Fibroblast of lung (primary cell): ENCODE data around the gene PHF1. TPM values are rescaled to one million over a fixed set of nuclear protein-coding genes. Genes with fewer than 3 reads are reported as not detected.

Source experiments
- DNase-seq, 2 donors: peaks; one replicate each; pipeline versions ENCODE4 v3.0.0 to v3.0.0-alpha.2; 2010; ENCODE audit warnings: low read depth in 2 of 2
- H2AFZ ChIP-seq: 2 replicates; pipeline ENCODE4 v1.5.1; 2012; ENCODE audit warnings: low read length, control low read depth, inconsistent platforms
- H3K27ac ChIP-seq: 2 replicates; pipeline ENCODE4 v1.5.1; 2011; ENCODE audit warnings: low read length, control low read depth; ENCODE audit not compliant: insufficient read depth
- H3K27me3 ChIP-seq: 2 replicates; pipeline ENCODE4 v1.5.1; 2011; ENCODE audit warnings: mild to moderate bottlenecking, low read length; ENCODE audit not compliant: control insufficient read depth, insufficient read depth
- H3K36me3 ChIP-seq: 2 replicates; pipeline ENCODE4 v1.5.1; 2011; ENCODE audit warnings: low read length; ENCODE audit not compliant: control insufficient read depth, insufficient read depth
- H3K4me1 ChIP-seq: 2 replicates; pipeline ENCODE4 v1.5.1; 2011; ENCODE audit warnings: low read length; ENCODE audit not compliant: control insufficient read depth, insufficient read depth; ENCODE audit errors: extremely low read depth
- H3K4me2 ChIP-seq: 2 replicates; pipeline ENCODE4 v1.5.1; 2011; ENCODE audit warnings: low read length, control low read depth; ENCODE audit not compliant: insufficient read depth; ENCODE audit errors: extremely low read depth
- H3K4me3 ChIP-seq, 4 experiments: fragments of 200-600 bp in 1 of 4; sonication (generic) in 1 of 4; replicated peaks in 1 of 4; 2 replicates each; pipeline ENCODE4 v1.5.1; 2011 to 2016; ENCODE audit warnings: low read length in 4 of 4, low read depth in 3 of 4, mild to moderate bottlenecking in 3 of 4, control low read depth in 2 of 4, inconsistent platforms in 1 of 4, mixed read lengths in 1 of 4; ENCODE audit not compliant: insufficient read depth in 1 of 4; ENCODE audit errors: control extremely low read depth in 1 of 4
- H3K79me2 ChIP-seq: 2 replicates; pipeline ENCODE4 v1.5.1; 2012; ENCODE audit warnings: mild to moderate bottlenecking, low read length, inconsistent platforms; ENCODE audit not compliant: control insufficient read depth, insufficient read depth
- H3K9ac ChIP-seq: 2 replicates; pipeline ENCODE4 v1.5.1; 2011; ENCODE audit warnings: mild to moderate bottlenecking, low read length, control low read depth; ENCODE audit not compliant: insufficient read depth
- H3K9me3 ChIP-seq: 2 replicates; pipeline ENCODE4 v1.5.1; 2012; ENCODE audit warnings: low read depth, low read length; ENCODE audit not compliant: control insufficient read depth, insufficient read depth
- H4K20me1 ChIP-seq: 2 replicates; pipeline ENCODE4 v1.5.1; 2011; ENCODE audit warnings: low read length; ENCODE audit not compliant: control insufficient read depth, insufficient read depth; ENCODE audit errors: extremely low read depth
- EZH2 ChIP-seq: IDR thresholded peaks from 2 replicates; pipeline ENCODE4 v1.5.1; 2012; ENCODE audit warnings: low read length, control low read depth, mild to moderate bottlenecking; ENCODE audit errors: missing control alignments
- polyA plus RNA-seq, 2 donors: library from polyadenylated mRNA; depleted of rRNA in 1 of 2; stranded (reverse) in 1 of 2; unstranded in 1 of 2; fragments of >200 nt; gene quantifications; 2 replicates each; pipeline ENCODE4 v1.2.1, GENCODE V29; 2011 to 2012; ENCODE audit warnings: missing spikeins in 1 of 2
- total RNA-seq: library from RNA; depleted of rRNA; stranded (reverse); fragments of >200 nt; gene quantifications from 2 replicates; pipeline ENCODE4 v1.2.1, GENCODE V29; 2014
- TF ChIP-seq, protein P1 (sequence below), 2 donors: IDR thresholded peaks in 1 of 2; conservative IDR thresholded peaks in 1 of 2; 1 replicate in 1 of 2; 2 replicates in 1 of 2; pipeline ENCODE4 v1.5.1; 2011 to 2012; ENCODE audit warnings: low read length in 2 of 2, control low read depth in 1 of 2, inconsistent platforms in 1 of 2, low read depth in 1 of 2, mild to moderate bottlenecking in 1 of 2

The PHF1 gene
- total and polyA plus RNA-seq, 2 donors (not counting 1 experiment from before 2014, with no cell fraction given), result 28.9 to 29.6 TPM

DNA sequence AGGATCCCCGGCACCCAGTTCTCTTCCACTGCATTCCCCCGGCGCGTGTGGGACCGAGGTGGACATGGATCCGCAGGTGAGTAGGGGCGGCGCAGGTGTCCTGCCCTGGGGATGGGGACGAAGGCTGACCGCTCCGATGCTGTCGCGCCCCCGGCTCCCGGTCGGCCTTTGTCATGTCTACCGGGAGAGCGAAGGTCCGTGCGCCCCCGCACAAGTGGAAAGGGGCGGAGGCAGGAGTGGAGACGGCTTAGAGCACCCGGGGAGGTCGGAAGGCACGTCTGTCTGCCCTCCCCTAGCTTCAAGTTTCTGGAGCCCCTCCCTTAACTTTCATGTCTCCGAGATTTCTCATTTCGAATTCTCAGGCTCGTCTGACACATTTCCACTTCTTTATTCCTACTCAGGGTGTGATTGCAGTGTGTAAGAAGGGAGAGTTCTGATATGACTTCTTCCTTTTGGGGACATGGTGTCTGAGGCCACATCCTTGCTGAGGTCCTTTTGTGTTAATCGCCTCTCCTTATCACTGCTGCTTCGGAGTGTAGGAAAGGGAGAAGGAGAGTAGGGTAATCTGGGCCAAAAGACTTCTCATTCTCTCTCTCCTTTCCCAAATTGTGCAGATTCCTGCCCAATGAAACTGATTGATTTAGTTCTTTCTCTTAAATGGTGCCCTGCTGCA, 18.8 kb upstream of the PHF1 start:
- Histone ChIP-seq H3K9ac (peak overlapping the region; percentile 57), H3K79me2 (peaks cover 51% of the 10 kb centered on the region)

DNA sequence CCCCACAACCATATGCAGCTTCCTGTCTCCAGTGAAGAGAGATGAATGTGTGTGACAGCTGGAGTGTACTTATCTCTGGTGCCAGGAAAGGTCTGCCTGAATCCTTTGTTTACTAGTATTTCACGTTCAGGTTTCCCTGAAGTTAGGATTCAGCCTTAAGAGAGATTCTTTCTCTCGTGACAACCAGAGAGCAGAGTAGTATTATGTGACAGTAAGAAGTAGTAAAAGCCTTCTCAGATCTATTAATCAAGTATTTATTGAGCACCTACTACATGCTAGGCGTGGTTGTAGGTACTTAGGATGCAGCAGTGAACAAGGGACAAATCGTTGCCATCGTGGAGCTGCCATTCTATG, 18.2 kb upstream of the PHF1 start:
- no peak for DNase-seq
- Histone ChIP-seq H3K9ac (no peak overlapping the region), H3K4me2 (peak overlapping the region; percentile 84), H2AFZ (peak overlapping the region; percentile 27), H3K4me3 (peak overlapping the region; percentile 57 to 95 (median 74)), H3K9me3 (no peaks in the 10 kb centered on the region), H3K4me1 (peaks cover 10% of the 10 kb centered on the region), H3K27me3 (no peaks in the 10 kb centered on the region), H3K36me3 (no peaks in the 10 kb centered on the region), H3K27ac (peak overlapping the region; percentile 75), H4K20me1 (no peaks in the 10 kb centered on the region), H3K79me2 (peaks cover 54% of the 10 kb centered on the region)
- TF ChIP-seq EZH2, result no peak
- TF ChIP-seq, protein P1, sequence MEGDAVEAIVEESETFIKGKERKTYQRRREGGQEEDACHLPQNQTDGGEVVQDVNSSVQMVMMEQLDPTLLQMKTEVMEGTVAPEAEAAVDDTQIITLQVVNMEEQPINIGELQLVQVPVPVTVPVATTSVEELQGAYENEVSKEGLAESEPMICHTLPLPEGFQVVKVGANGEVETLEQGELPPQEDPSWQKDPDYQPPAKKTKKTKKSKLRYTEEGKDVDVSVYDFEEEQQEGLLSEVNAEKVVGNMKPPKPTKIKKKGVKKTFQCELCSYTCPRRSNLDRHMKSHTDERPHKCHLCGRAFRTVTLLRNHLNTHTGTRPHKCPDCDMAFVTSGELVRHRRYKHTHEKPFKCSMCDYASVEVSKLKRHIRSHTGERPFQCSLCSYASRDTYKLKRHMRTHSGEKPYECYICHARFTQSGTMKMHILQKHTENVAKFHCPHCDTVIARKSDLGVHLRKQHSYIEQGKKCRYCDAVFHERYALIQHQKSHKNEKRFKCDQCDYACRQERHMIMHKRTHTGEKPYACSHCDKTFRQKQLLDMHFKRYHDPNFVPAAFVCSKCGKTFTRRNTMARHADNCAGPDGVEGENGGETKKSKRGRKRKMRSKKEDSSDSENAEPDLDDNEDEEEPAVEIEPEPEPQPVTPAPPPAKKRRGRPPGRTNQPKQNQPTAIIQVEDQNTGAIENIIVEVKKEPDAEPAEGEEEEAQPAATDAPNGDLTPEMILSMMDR (conservative IDR thresholded peaks at IDR 0.05 in 1 of 2, IDR thresholded peaks at IDR 0.05 in 1 of 2; ENCODE audit: low read depth in 1 of 2, low read length in 2 of 2), result no peak

More for the DNA sequence above, 18.8 kb upstream of the PHF1 start:
- no peaks in the 10 kb centered on the region for H3K27me3 ChIP-seq
- peak overlapping the region; percentile 57 to 95 (median 74) for H3K4me3 ChIP-seq
- peak in 1 of 2 donors; percentile 49 for DNase-seq
- H3K36me3 ChIP-seq, result no peaks in the 10 kb centered on the region
- TF ChIP-seq, protein P1 (conservative IDR thresholded peaks at IDR 0.05 in 1 of 2, IDR thresholded peaks at IDR 0.05 in 1 of 2; ENCODE audit: low read depth in 1 of 2, low read length in 2 of 2), result no peak
- no peak for TF ChIP-seq EZH2
- H4K20me1 ChIP-seq, result no peaks in the 10 kb centered on the region
- H3K4me2 ChIP-seq, result peak overlapping the region; percentile 84
- H3K27ac ChIP-seq, result peak overlapping the region; percentile 75
- peaks cover 10% of the 10 kb centered on the region for H3K4me1 ChIP-seq
- H3K9me3 ChIP-seq, result no peaks in the 10 kb centered on the region
- peak overlapping the region; percentile 30 for H2AFZ ChIP-seq

DNA sequence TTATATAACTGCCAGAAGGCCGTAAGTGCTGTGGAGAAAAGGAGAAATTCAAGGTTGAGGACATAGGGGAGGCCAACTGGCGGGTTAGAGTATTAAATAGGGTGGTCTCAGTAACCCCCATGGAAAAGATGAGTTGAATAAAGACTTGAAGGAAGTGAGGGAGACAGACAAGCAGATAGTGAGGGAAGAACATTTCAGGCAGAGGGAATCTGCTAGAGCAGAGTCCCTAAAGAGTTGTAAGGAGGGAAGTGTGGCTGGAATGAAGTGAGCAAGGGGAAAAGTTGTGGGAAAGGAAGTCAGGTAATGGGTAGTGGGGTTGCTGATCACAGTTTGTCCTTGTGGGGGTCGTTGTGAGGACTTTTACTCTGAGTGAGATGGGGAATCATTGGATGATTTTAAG, 17.8 kb upstream of the PHF1 start:
- peak overlapping the region; percentile 57 to 95 (median 74) for H3K4me3 ChIP-seq
- peak overlapping the region; percentile 39 for H2AFZ ChIP-seq
- H3K27me3 ChIP-seq, result no peaks in the 10 kb centered on the region
- H3K9ac ChIP-seq, result no peak overlapping the region
- peaks cover 10% of the 10 kb centered on the region for H3K4me1 ChIP-seq
- no peaks in the 10 kb centered on the region for H3K36me3 ChIP-seq
- no peaks in the 10 kb centered on the region for H4K20me1 ChIP-seq
- peak overlapping the region; percentile 75 for H3K27ac ChIP-seq
- H3K79me2 ChIP-seq, result peaks cover 58% of the 10 kb centered on the region
- H3K9me3 ChIP-seq, result no peaks in the 10 kb centered on the region
- DNase-seq, result no peak
- H3K4me2 ChIP-seq, result peak overlapping the region; percentile 84
- TF ChIP-seq EZH2, result no peak
- TF ChIP-seq, protein P1 (conservative IDR thresholded peaks at IDR 0.05 in 1 of 2, IDR thresholded peaks at IDR 0.05 in 1 of 2; ENCODE audit: low read depth in 1 of 2, low read length in 2 of 2), result no peak
